ENCODE results near the gene HTT. TPM values are rescaled to one million over a fixed set of nuclear protein-coding genes. Genes with fewer than 3 reads are reported as not detected.
A peak's percentile ranks its signal among the peaks of the same experiment; 100 is the strongest.

The HTT gene
- polyA plus RNA-seq, 3 donors: 1.8 to 27.1 (median 3.0) TPM

DNA sequence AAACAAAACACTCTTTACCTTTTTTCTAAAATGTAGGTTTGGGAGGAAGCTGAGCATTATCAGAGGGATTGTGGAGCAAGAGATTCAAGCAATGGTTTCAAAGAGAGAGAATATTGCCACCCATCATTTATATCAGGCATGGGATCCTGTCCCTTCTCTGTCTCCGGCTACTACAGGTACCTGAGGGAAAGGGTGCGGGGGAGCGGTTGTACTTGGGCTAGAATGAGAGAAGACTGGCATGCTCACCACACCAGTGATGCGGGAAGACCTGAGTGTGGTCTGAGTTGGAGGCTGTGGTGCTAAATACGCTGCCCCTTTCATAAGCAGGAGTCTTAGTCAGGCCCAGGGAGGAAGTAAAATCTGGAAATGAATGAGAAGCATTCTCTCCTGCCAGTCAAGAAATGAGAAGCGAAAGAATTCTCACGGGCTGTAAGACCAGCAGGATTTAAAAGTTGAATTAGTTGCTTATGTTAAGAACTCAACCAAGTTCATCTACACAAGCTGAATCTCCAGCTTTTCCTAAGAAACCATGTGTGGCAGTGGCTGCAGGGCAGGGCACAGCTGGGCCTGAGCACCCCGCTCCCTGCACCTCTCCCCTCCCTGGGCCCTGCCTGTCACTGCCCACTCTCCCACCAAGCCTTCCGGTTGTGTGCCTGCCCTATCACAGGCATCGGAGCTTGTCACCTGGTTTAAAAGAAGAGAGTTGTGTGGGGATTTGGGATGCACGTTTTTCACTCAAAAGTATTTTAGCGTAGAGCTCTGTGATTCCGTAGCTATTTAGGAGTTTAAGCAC lies 149.7 kb downstream of the HTT start:
- TF ChIP-seq, protein P1, sequence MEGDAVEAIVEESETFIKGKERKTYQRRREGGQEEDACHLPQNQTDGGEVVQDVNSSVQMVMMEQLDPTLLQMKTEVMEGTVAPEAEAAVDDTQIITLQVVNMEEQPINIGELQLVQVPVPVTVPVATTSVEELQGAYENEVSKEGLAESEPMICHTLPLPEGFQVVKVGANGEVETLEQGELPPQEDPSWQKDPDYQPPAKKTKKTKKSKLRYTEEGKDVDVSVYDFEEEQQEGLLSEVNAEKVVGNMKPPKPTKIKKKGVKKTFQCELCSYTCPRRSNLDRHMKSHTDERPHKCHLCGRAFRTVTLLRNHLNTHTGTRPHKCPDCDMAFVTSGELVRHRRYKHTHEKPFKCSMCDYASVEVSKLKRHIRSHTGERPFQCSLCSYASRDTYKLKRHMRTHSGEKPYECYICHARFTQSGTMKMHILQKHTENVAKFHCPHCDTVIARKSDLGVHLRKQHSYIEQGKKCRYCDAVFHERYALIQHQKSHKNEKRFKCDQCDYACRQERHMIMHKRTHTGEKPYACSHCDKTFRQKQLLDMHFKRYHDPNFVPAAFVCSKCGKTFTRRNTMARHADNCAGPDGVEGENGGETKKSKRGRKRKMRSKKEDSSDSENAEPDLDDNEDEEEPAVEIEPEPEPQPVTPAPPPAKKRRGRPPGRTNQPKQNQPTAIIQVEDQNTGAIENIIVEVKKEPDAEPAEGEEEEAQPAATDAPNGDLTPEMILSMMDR (IDR thresholded peaks at IDR 0.05): no peak
- Histone ChIP-seq H3K36me3 (replicated peaks in 1 of 2; ENCODE audit: control insufficient read depth in 1 of 2, insufficient read depth in 2 of 2, low read length in 2 of 2) (peaks cover 45 to 58% of the 10 kb centered on the region in 2 donors), H4K20me1 (ENCODE audit: insufficient read depth, low read length) (no peaks in the 10 kb centered on the region), H3K27ac (ENCODE audit: low read depth in 1 of 2, low read length in 2 of 2) (peak overlapping the region; percentile 99 to 100), H3K4me1 (ENCODE audit: control insufficient read depth in 1 of 2, insufficient read depth in 2 of 2, low read length in 2 of 2) (peaks cover 50 to 52% of the 10 kb centered on the region in 2 donors), H3K79me2 (ENCODE audit: insufficient read depth, low read length) (peaks cover 4% of the 10 kb centered on the region), H2AFZ (ENCODE audit: insufficient read depth, low read depth, low read length, poor library complexity, severe bottlenecking) (no peak overlapping the region), H3K4me2 (replicated peaks; ENCODE audit: extremely low read depth, low read length, poor library complexity, severe bottlenecking) (peak overlapping the region; percentile 65), H3K4me3 (replicated peaks in 1 of 3; ENCODE audit: low read depth in 2 of 3, low read length in 3 of 3) (peak overlapping the region in 1 of 3 experiments; percentile 66), H3K9ac (ENCODE audit: insufficient read depth, low read length, poor library complexity, severe bottlenecking) (peak overlapping the region; percentile 87), H3K27me3 (ENCODE audit: control insufficient read depth in 2 of 2, insufficient read depth in 2 of 2, low read length in 2 of 2) (no peaks in the 10 kb centered on the region), H3K9me3 (replicated peaks in 1 of 2; ENCODE audit: control insufficient read depth in 1 of 2, insufficient read depth in 1 of 2, low read length in 2 of 2) (no peaks in the 10 kb centered on the region)
- Mint-ChIP-seq H3K27me3 (ENCODE audit: low read depth in 3 of 3) (peaks cover 0 to 4% (median 2%) of the 10 kb centered on the region in 3 donors), H3K9me3 (peaks cover 0 to 3% (median 0%) of the 10 kb centered on the region in 7 donors), H3K36me3 (peaks cover 61 to 72% of the 10 kb centered on the region in 2 donors), H3K4me3 (peak overlapping the region; percentile 27 to 69), H3K4me1 (peaks cover 51% of the 10 kb centered on the region), H3K27ac (peak overlapping the region; percentile 86 to 99 (median 99))
- intact Hi-C loops (cut with micrococcal nuclease): loop anchor here in 1 of 2 donors (2.0 kb wide), 1 partner anchor 21 kb away; no protein-coding TSS in a partner anchor
- peak; percentile 70 to 80 (median 78) for DNase-seq
- WGBS (ENCODE audit: insufficient coverage): 83% methylated on average over 7 of the region's 13 CpGs

DNA sequence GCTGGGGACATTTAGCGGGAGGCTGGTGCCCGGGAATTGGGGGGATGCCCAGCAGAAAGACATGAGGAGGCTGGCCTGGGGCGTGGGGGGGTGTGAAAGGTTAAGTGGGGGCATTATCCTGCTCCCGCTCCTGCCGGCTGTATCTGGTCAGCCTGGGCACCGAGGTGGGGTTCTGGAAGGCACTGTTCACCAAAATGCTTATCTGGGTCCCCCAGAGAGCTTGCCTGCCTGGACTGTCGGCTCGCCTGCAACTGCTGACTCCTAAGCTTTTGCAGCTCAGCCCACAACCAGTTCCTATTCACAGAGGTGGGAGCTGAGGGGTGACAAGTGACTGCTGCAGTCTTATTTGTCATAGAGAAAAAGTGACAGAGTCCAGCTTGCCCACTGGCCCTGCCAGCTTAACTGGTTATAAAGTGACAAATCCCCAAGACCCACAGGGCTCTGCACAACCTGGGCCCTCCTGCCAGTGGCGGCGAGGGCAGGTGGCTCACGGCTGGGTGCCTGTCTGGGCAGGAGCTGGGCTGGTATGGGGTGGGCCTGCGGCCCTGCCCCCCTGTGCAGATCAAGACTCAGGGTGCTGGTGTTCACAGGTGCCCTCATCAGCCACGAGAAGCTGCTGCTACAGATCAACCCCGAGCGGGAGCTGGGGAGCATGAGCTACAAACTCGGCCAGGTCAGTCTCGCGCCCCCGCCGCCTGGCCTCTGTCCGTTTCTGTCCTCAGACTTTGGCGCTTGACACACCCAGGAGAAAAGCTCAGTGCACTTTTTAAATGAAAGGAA lies 150.8 kb downstream of the HTT start:
- Histone ChIP-seq H3K79me2 (ENCODE audit: insufficient read depth, low read length) (peaks cover 4% of the 10 kb centered on the region), H3K9ac (ENCODE audit: insufficient read depth, low read length, poor library complexity, severe bottlenecking) (peak overlapping the region; percentile 87), H4K20me1 (ENCODE audit: insufficient read depth, low read length) (no peaks in the 10 kb centered on the region), H3K4me1 (ENCODE audit: control insufficient read depth in 1 of 2, insufficient read depth in 2 of 2, low read length in 2 of 2) (peaks cover 50 to 52% of the 10 kb centered on the region in 2 donors), H3K27me3 (ENCODE audit: control insufficient read depth in 2 of 2, insufficient read depth in 2 of 2, low read length in 2 of 2) (no peaks in the 10 kb centered on the region), H3K36me3 (replicated peaks in 1 of 2; ENCODE audit: control insufficient read depth in 1 of 2, insufficient read depth in 2 of 2, low read length in 2 of 2) (peaks cover 47 to 58% of the 10 kb centered on the region in 2 donors), H3K27ac (ENCODE audit: low read depth in 1 of 2, low read length in 2 of 2) (peak overlapping the region; percentile 99 to 100), H3K4me3 (replicated peaks in 1 of 3; ENCODE audit: low read depth in 2 of 3, low read length in 3 of 3) (peak overlapping the region in 1 of 3 experiments; percentile 66), H2AFZ (ENCODE audit: insufficient read depth, low read depth, low read length, poor library complexity, severe bottlenecking) (no peak overlapping the region), H3K4me2 (replicated peaks; ENCODE audit: extremely low read depth, low read length, poor library complexity, severe bottlenecking) (peak overlapping the region; percentile 65), H3K9me3 (replicated peaks in 1 of 2; ENCODE audit: control insufficient read depth in 1 of 2, insufficient read depth in 1 of 2, low read length in 2 of 2) (no peaks in the 10 kb centered on the region)
- intact Hi-C loops (cut with micrococcal nuclease): loop anchor here in 1 of 2 donors (2.0 to 5.0 kb wide), 3 partner anchors 22 to 67 kb away; partner anchors contain the start of gene RGS12
- peaks cover 47% of the 10 kb centered on the region for H3K4me1 Mint-ChIP-seq
- peak overlapping the region; percentile 98 to 99 (median 99) for H3K27ac Mint-ChIP-seq
- H3K4me3 Mint-ChIP-seq: peak overlapping the region; percentile 48 to 78
- peaks cover 61 to 72% of the 10 kb centered on the region in 2 donors for H3K36me3 Mint-ChIP-seq
- peaks cover 0 to 4% (median 2%) of the 10 kb centered on the region in 3 donors for H3K27me3 Mint-ChIP-seq (ENCODE audit: low read depth in 3 of 3)
- WGBS (ENCODE audit: insufficient coverage): 95% methylated on average over 12 of the region's 22 CpGs
- peaks cover 0 to 4% (median 0%) of the 10 kb centered on the region in 7 donors for H3K9me3 Mint-ChIP-seq
- TF ChIP-seq, protein P1 (IDR thresholded peaks at IDR 0.05): no peak
- peak in 1 of 3 donors; percentile 15 for DNase-seq
